ENCODE data around the gene SSH2. TPM values are rescaled to one million over a fixed set of nuclear protein-coding genes. Genes with fewer than 3 reads are reported as not detected.

The SSH2 gene
- total and polyA plus RNA-seq, 2 of the 13 experiments (the other 11 are each of a cell fraction or from before 2014, with no cell fraction given): 6.0 to 6.4 TPM

- Histone ChIP-seq H3K9me3 (ENCODE audit: low read length) (no peaks in the 10 kb centered on the region), H3K79me2 (ENCODE audit: insufficient read depth, low read length) (no peaks in the 10 kb centered on the region), H3K9ac (ENCODE audit: insufficient read depth, low read depth, low read length) (no peak overlapping the region), H3K4me2 (ENCODE audit: low read depth, low read length) (no peak overlapping the region), H3K4me3 (replicated peaks in 1 of 3; ENCODE audit: insufficient read depth in 1 of 3, low read depth in 2 of 3, low read length in 3 of 3) (no peak overlapping the region), H2AFZ (ENCODE audit: low read length) (no peak overlapping the region), H3K4me1 (ENCODE audit: insufficient read depth, low read length) (no peaks in the 10 kb centered on the region), H3K27me3 (ENCODE audit: control insufficient read depth in 1 of 2, insufficient read depth in 2 of 2, low read length in 2 of 2) (no peaks in the 10 kb centered on the region), H3K36me3 (replicated peaks in 1 of 2; ENCODE audit: control insufficient read depth in 1 of 2, insufficient read depth in 2 of 2, low read length in 2 of 2) (no peaks in the 10 kb centered on the region), H4K20me1 (ENCODE audit: insufficient read depth, low read length) (no peaks in the 10 kb centered on the region), H3K27ac (ENCODE audit: extremely low read length, insufficient read depth, low read length) (no peak overlapping the region)
- ChIA-PET CTCF (ENCODE audit: low intra/inter-chr PET ratio, low total read pairs) (no interaction called here), POLR2A (no interaction called here)
- FAIRE-seq (no peak), ATAC-seq (no peak), DNase-seq (ENCODE audit: low spot score) (no peak)
- BruUV-seq (replicated peaks): no TSS peak
- no peak for TF ChIP-seq RORA (CRISPR knock-in tag; IDR thresholded peaks at IDR 0.05)
- TF ChIP-seq ZNF674 (CRISPR knock-in tag; IDR thresholded peaks at IDR 0.05; ENCODE audit: low read depth): no peak
- TF ChIP-seq RAD51 (IDR thresholded peaks at IDR 0.05; ENCODE audit: borderline replicate concordance): no peak
- no peak for TF ChIP-seq EEA1 (CRISPR knock-in tag; IDR thresholded peaks at IDR 0.05; ENCODE audit: borderline replicate concordance)
- no peak for TF ChIP-seq JARID2 (CRISPR knock-in tag; IDR thresholded peaks at IDR 0.05; ENCODE audit: insufficient replicate concordance)
- in situ Hi-C loops (cut with HindIII; ENCODE audit: extremely low pct_ligation_motif_present, low pct_unique_long_range_greater_than_20kb): no loop called here
- WGBS (ENCODE audit: low lambda C conversion rate): 98% methylated on average over 5 of the region's 5 CpGs
- intact Hi-C loops (cut with micrococcal nuclease; ENCODE audit: unreplicated experiment): no loop called here
Measured at GRCh38 chr17:29649359-29649758, 280.7 kb downstream of the SSH2 start.

GRCh38 chr17:29648005-29648404, 282.0 kb downstream of the SSH2 start:
- ATAC-seq (no peak), DNase-seq (ENCODE audit: low spot score) (no peak), FAIRE-seq (no peak)
- Histone ChIP-seq H3K4me1 (ENCODE audit: insufficient read depth, low read length) (peaks cover 11% of the 10 kb centered on the region), H4K20me1 (ENCODE audit: insufficient read depth, low read length) (no peaks in the 10 kb centered on the region), H3K79me2 (ENCODE audit: insufficient read depth, low read length) (no peaks in the 10 kb centered on the region), H3K4me3 (replicated peaks in 1 of 3; ENCODE audit: insufficient read depth in 1 of 3, low read depth in 2 of 3, low read length in 3 of 3) (no peak overlapping the region), H3K9me3 (ENCODE audit: low read length) (no peaks in the 10 kb centered on the region), H2AFZ (ENCODE audit: low read length) (no peak overlapping the region), H3K9ac (ENCODE audit: insufficient read depth, low read depth, low read length) (no peak overlapping the region), H3K27ac (ENCODE audit: extremely low read length, insufficient read depth, low read length) (no peak overlapping the region), H3K36me3 (replicated peaks in 1 of 2; ENCODE audit: control insufficient read depth in 1 of 2, insufficient read depth in 2 of 2, low read length in 2 of 2) (no peaks in the 10 kb centered on the region), H3K27me3 (ENCODE audit: control insufficient read depth in 1 of 2, insufficient read depth in 2 of 2, low read length in 2 of 2) (no peaks in the 10 kb centered on the region), H3K4me2 (ENCODE audit: low read depth, low read length) (no peak overlapping the region)
- in situ Hi-C loops (cut with HindIII; ENCODE audit: extremely low pct_ligation_motif_present, low pct_unique_long_range_greater_than_20kb): no loop called here
- no TSS peak for BruUV-seq (replicated peaks)
- ChIA-PET CTCF (ENCODE audit: low intra/inter-chr PET ratio, low total read pairs) (no interaction called here), POLR2A (no interaction called here)
- intact Hi-C loops (cut with micrococcal nuclease; ENCODE audit: unreplicated experiment): no loop called here
- 98% methylated on average over 5 of the region's 5 CpGs for WGBS (ENCODE audit: low lambda C conversion rate)
- TF ChIP-seq ZNF142 (CRISPR knock-in tag; IDR thresholded peaks at IDR 0.05) (no peak), MAX (IDR thresholded peaks at IDR 0.05) (no peak), ZBTB44 (CRISPR knock-in tag; IDR thresholded peaks at IDR 0.05) (no peak)

Measured in HepG2 (cell line).